ENCODE results near the gene GUCY2C.

Gene GUCY2C

GRCh38 chr12:14564336-14564959 is 132.0 kb downstream of the GUCY2C start:
- Histone ChIP-seq H3K4me3 (ENCODE audit: low read depth in 1 of 5, low read length in 5 of 5) (no peak overlapping the region), H3K27me3 (ENCODE audit: control insufficient read depth in 5 of 5, insufficient read depth in 4 of 5, low read length in 5 of 5) (no peaks in the 10 kb centered on the region), H3K36me3 (ENCODE audit: control insufficient read depth in 5 of 5, insufficient read depth in 5 of 5, low read length in 5 of 5) (no peaks in the 10 kb centered on the region), H3K4me1 (ENCODE audit: control insufficient read depth in 5 of 5, insufficient read depth in 5 of 5, low read length in 5 of 5) (peaks cover 0 to 25% (median 15%) of the 10 kb centered on the region in 5 donors), H3K9ac (ENCODE audit: low read length in 5 of 5) (no peak overlapping the region), H3K9me3 (ENCODE audit: control insufficient read depth in 5 of 5, low read length in 5 of 5) (no peaks in the 10 kb centered on the region), H3K27ac (ENCODE audit: low read depth, low read length) (no peak overlapping the region)

- H3K4me1 ChIP-seq (ENCODE audit: control insufficient read depth in 5 of 5, insufficient read depth in 5 of 5, low read length in 5 of 5), result peaks cover 0 to 28% (median 14%) of the 10 kb centered on the region in 5 donors
- no peaks in the 10 kb centered on the region for H3K36me3 ChIP-seq (ENCODE audit: control insufficient read depth in 5 of 5, insufficient read depth in 5 of 5, low read length in 5 of 5)
- no peaks in the 10 kb centered on the region for H3K9me3 ChIP-seq (ENCODE audit: control insufficient read depth in 5 of 5, low read length in 5 of 5)
- no peaks in the 10 kb centered on the region for H3K27me3 ChIP-seq (ENCODE audit: control insufficient read depth in 5 of 5, insufficient read depth in 4 of 5, low read length in 5 of 5)
- H3K27ac ChIP-seq (ENCODE audit: low read depth, low read length), result no peak overlapping the region
- no peak overlapping the region for H3K4me3 ChIP-seq (ENCODE audit: low read depth in 1 of 5, low read length in 5 of 5)
- no peak overlapping the region for H3K9ac ChIP-seq (ENCODE audit: low read length in 5 of 5)
These were observed 133.4 kb downstream of the GUCY2C start for GRCh38 chr12:14563046-14563445.

Data from subcutaneous abdominal adipose tissue (tissue), 5 donors.